IPS DF 6.9 (cell line): ENCODE results near the gene LNX1.

Experiments
- DNase-seq: peaks from one replicate; pipeline ENCODE4 v3.0.0-alpha.2; 2013; ENCODE audit warnings: low read depth, low spot score
- H3K27ac ChIP-seq: one replicate; pipeline ENCODE4 v1.5.1; 2013; ENCODE audit warnings: low read length, control low read depth
- H3K27me3 ChIP-seq: 2 replicates; pipeline ENCODE4 v1.6.1; 2013; ENCODE audit warnings: mild to moderate bottlenecking, low read length; ENCODE audit not compliant: control insufficient read depth, insufficient read depth
- H3K36me3 ChIP-seq: 2 replicates; pipeline ENCODE4 v1.6.1; 2013; ENCODE audit warnings: low read length; ENCODE audit not compliant: control insufficient read depth, insufficient read depth
- H3K4me1 ChIP-seq: 2 replicates; pipeline ENCODE4 v1.6.1; 2013; ENCODE audit warnings: low read length; ENCODE audit not compliant: control insufficient read depth, insufficient read depth
- H3K4me3 ChIP-seq: 2 replicates; pipeline ENCODE4 v1.5.1; 2013; ENCODE audit warnings: mild to moderate bottlenecking, low read length
- H3K9me3 ChIP-seq: 2 replicates; pipeline ENCODE4 v1.6.1; 2013; ENCODE audit warnings: low read length, inconsistent platforms; ENCODE audit not compliant: control insufficient read depth, insufficient read depth
- WGBS: extraction: QIAGEN DNeasy Blood & Tissue Kit; methylation state at CpG from one replicate; pipeline ENCODE4 v1.1.7; 2013; ENCODE audit warnings: mixed read lengths, missing lambda C conversion rate; ENCODE audit not compliant: insufficient read length, insufficient coverage; 5-methylcytosine and 5-hydroxymethylcytosine counted together

Gene LNX1

DNA sequence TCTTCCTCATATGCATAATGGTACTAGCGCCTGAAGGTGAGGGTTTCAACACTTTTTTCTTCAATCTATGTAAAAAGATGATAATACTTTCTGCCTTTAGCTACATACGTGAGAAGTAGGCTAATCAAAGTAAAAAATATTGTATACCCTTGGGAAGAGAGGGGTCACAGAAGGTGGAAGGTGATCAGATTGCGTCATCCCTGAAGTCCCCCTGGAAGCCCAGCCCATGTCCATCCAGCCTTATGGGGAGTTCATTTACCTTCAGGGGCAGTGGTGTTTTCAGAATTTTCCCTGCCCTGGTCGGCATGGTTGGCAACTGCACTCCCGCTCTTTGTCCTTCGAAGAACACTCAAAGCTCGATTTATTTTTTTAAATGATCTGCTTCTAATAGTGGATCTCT lies 84.2 kb downstream of the LNX1 start:
- no CpG with 5 or more reads among the region's 7 CpGs for WGBS
- H3K36me3 ChIP-seq, result no peaks in the 10 kb centered on the region
- no peaks in the 10 kb centered on the region for H3K9me3 ChIP-seq
- H3K4me1 ChIP-seq, result no peaks in the 10 kb centered on the region
- no peak overlapping the region for H3K4me3 ChIP-seq
- H3K27me3 ChIP-seq, result no peaks in the 10 kb centered on the region
- DNase-seq, result no peak
- H3K27ac ChIP-seq, result no peak overlapping the region

DNA sequence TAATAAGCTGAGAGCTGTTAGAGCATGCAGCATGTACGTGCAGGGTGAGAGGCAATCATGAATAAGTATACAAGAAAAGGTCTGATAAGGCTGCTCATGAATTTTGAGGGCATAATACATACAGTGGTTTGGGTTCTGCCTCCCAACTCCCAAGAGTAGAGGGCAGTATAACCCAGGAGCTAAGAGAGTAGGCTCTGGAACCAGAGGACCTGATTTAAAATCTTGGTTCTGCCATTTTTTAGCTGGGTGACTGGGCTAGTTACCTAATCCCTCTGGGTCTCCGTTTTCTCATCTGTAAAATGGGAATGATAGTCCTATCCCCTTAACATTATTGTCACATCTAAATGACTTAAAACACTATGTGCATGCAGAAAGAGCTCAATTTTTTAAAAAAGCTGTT lies 85.3 kb downstream of the LNX1 start:
- no peaks in the 10 kb centered on the region for H3K4me1 ChIP-seq
- no peak overlapping the region for H3K4me3 ChIP-seq
- WGBS, result no CpG with 5 or more reads among the region's 2 CpGs
- no peaks in the 10 kb centered on the region for H3K27me3 ChIP-seq
- no peaks in the 10 kb centered on the region for H3K36me3 ChIP-seq
- H3K9me3 ChIP-seq, result no peaks in the 10 kb centered on the region
- H3K27ac ChIP-seq, result no peak overlapping the region
- DNase-seq, result no peak

- Histone ChIP-seq H3K27me3 (no peaks in the 10 kb centered on the region), H3K36me3 (no peaks in the 10 kb centered on the region), H3K4me3 (no peak overlapping the region), H3K4me1 (no peaks in the 10 kb centered on the region), H3K27ac (no peak overlapping the region), H3K9me3 (no peaks in the 10 kb centered on the region)
- DNase-seq, result no peak
- WGBS, result no CpG with 5 or more reads among the region's 1 CpG
These were observed 89.2 kb downstream of the LNX1 start for GRCh38 chr4:53502094-53502493.

DNA sequence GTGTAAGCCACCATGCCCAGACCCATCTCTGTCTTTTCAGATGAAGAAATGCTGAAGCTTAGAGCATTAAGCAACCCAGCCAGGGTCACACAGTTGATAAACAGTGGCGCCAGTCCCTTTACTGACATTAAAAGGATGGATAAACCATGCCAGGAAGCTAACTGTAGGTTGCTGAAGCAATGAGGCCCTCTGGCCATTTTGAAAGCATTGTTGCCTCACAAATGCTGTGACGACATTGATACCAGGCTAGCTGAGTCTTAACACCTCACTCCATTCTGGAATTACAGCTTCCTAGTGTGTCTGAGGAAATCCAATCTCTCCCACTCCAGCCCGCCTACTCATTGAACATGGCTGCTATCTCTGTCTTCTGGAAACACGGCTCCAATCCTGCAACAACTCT lies 89.7 kb downstream of the LNX1 start:
- H3K36me3 ChIP-seq, result no peaks in the 10 kb centered on the region
- no peak overlapping the region for H3K27ac ChIP-seq
- no peaks in the 10 kb centered on the region for H3K27me3 ChIP-seq
- H3K4me1 ChIP-seq, result no peaks in the 10 kb centered on the region
- H3K9me3 ChIP-seq, result no peaks in the 10 kb centered on the region
- H3K4me3 ChIP-seq, result no peak overlapping the region
- no peak for DNase-seq
- no CpG with 5 or more reads among the region's 4 CpGs for WGBS

DNA sequence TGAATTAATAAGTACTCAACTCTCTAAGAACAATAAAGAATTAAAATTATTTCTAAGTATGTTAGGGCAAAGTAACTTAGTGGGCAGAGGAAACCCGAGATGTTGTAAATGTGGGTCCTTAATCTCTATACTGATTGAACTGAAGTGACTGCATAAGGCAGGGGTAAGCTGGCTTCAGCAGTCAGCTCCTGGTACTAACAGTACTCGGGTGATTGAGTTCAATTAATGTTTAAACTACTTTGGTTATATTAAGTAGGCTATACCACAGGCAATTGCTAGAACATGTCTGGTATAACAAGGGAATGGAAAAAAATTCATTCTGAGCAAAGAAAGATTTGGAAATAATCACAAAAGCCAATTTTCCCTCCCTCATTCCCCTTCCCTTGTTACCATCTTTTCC lies 90.7 kb downstream of the LNX1 start:
- H3K4me3 ChIP-seq, result no peak overlapping the region
- no peaks in the 10 kb centered on the region; the same call in 1 of the 2 replicates for H3K36me3 ChIP-seq
- no peak overlapping the region for H3K27ac ChIP-seq
- H3K4me1 ChIP-seq, result no peaks in the 10 kb centered on the region
- DNase-seq, result no peak
- no CpG with 5 or more reads among the region's 2 CpGs for WGBS
- H3K27me3 ChIP-seq, result no peaks in the 10 kb centered on the region
- H3K9me3 ChIP-seq, result no peaks in the 10 kb centered on the region

GRCh38 chr4:53499791-53500190 lies 91.5 kb downstream of the LNX1 start:
- WGBS, result no CpG with 5 or more reads among the region's 1 CpG
- Histone ChIP-seq H3K4me3 (no peak overlapping the region), H3K27ac (no peak overlapping the region), H3K9me3 (no peaks in the 10 kb centered on the region), H3K27me3 (no peaks in the 10 kb centered on the region), H3K4me1 (no peaks in the 10 kb centered on the region), H3K36me3 (no peaks in the 10 kb centered on the region; the same call in 1 of the 2 replicates)
- no peak for DNase-seq

- Histone ChIP-seq H3K4me3 (no peak overlapping the region), H3K36me3 (no peaks in the 10 kb centered on the region; the same call in 1 of the 2 replicates), H3K27ac (no peak overlapping the region), H3K4me1 (no peaks in the 10 kb centered on the region), H3K27me3 (no peaks in the 10 kb centered on the region), H3K9me3 (no peaks in the 10 kb centered on the region)
- DNase-seq, result no peak
- no CpG with 5 or more reads among the region's 2 CpGs for WGBS
These were observed 92.6 kb downstream of the LNX1 start for GRCh38 chr4:53498706-53499105.

- Histone ChIP-seq H3K4me3 (no peak overlapping the region), H3K36me3 (no peaks in the 10 kb centered on the region; the same call in 1 of the 2 replicates), H3K4me1 (no peaks in the 10 kb centered on the region), H3K27ac (no peak overlapping the region), H3K9me3 (no peaks in the 10 kb centered on the region), H3K27me3 (no peaks in the 10 kb centered on the region)
- no CpG with 5 or more reads among the region's 7 CpGs for WGBS
- DNase-seq, result no peak
These were observed 93.6 kb downstream of the LNX1 start for GRCh38 chr4:53497487-53498244.

DNA sequence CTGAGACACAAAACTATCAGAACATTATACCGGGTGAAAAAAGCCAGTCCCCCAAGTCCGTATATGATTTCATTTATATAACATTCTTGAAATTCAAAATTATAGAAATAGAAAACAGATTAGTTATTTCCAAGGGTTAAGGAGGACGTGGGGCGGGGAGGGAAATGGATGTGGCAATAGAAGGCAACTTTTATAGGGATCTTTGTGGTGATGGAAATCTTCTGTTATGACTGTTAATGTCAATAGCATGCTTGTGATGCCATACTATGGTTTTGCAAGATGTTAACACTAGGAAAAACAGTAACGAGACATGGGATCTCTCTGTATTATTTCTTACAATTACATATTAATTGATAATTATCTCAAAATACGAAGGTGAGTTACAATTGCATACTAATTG lies 96.4 kb downstream of the LNX1 start:
- no peaks in the 10 kb centered on the region for H3K27me3 ChIP-seq
- no peak overlapping the region for H3K4me3 ChIP-seq
- no peaks in the 10 kb centered on the region for H3K9me3 ChIP-seq
- H3K4me1 ChIP-seq, result no peaks in the 10 kb centered on the region; the same call in 1 of the 2 replicates
- H3K36me3 ChIP-seq, result no peaks in the 10 kb centered on the region; the same call in 1 of the 2 replicates
- no peak for DNase-seq
- WGBS, result 100% methylated on average over 2 of the region's 6 CpGs
- no peak overlapping the region for H3K27ac ChIP-seq

DNA sequence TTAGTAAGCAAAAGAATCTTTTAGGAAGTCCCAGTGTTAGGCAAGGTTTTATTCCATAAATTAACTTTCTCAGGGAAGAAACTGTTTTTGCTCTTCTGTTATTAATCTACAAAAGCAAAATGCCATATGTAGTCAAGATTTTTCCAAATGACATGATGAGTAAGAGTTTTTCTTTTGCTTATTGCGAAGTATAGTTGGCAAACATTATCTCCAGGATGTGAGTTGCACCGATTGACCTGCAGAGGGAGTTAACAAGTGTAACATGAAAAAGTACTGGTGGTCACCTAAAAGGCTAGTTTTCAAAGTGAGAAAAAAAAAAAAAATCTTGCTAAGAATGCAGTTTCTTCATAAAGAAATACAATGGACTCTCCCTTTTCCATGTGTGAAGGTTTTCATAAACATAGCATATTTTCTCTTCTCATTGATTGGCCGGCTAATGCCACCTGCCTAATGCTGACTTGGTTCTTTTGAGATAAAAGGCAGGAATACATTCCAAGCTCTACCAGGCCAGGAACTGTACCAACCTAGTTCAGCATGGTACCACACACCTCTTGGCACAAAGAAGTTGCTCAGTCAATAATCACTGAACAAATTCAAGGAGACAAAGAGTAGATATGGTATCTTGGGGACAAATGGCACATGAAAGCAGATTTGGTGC lies 100.2 kb downstream of the LNX1 start:
- H3K36me3 ChIP-seq, result no peaks in the 10 kb centered on the region; the same call in 1 of the 2 replicates
- no peak for DNase-seq
- no peaks in the 10 kb centered on the region; the same call in 1 of the 2 replicates for H3K4me1 ChIP-seq
- no peak overlapping the region for H3K27ac ChIP-seq
- H3K9me3 ChIP-seq, result no peaks in the 10 kb centered on the region
- no CpG with 5 or more reads among the region's 3 CpGs for WGBS
- H3K4me3 ChIP-seq, result no peak overlapping the region
- no peaks in the 10 kb centered on the region for H3K27me3 ChIP-seq
